ENCODE data around the gene PAIP2.
"Not testable (repeated sequence)": the region's sequence is repeated elsewhere in the genome, so short reads cannot be mapped to it uniquely, and the experiment has no call there.

PAIP2 gene

DNA sequence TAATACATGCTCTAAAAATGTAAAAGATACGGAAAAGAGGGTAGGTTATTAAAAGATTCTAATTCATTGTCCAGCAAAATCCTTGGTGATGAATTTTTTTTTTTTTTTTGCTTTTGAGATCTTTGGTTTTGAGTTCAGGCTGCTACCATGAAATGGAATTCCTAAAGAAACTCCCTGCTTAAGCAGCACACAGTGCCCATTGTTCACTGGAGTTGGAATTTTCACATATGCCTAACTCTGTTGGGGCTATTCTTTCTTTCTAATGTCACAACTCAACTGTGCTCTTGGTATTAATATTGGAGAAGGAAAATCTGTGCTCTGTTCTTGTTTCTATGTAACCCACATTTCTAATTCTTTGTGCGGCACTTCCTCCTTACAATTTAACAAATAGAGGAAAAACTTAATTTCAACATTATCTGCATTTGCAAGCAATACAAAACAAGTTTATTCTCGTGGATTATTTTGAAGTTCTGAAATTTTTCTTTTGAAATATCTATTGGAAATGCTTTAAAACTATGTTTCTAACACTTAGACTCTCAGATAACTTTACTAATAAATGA lies 26.5 kb upstream of the PAIP2 start:
- no peak for DNase-seq (ENCODE audit: low spot score)

DNA sequence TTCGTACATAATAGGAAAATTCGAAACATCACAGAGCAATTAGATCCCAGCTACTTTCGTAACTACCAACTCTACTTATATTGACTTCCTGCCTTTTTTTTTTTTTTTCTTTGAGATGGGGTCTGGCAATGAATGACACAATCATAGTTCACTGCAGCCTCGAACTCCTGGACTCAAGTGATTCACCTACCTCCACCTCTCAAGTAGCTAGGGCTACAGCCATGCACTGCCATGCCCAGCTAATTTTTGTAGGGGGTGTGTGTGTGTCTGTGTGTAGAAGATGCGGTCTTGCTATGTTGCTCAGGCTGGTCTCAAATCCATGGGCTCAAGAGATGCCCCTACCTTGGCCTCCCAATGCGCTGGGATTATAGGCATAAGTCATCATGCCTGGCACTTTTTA lies 5.8 kb upstream of the PAIP2 start:
- DNase-seq (ENCODE audit: low spot score), result no peak

DNA sequence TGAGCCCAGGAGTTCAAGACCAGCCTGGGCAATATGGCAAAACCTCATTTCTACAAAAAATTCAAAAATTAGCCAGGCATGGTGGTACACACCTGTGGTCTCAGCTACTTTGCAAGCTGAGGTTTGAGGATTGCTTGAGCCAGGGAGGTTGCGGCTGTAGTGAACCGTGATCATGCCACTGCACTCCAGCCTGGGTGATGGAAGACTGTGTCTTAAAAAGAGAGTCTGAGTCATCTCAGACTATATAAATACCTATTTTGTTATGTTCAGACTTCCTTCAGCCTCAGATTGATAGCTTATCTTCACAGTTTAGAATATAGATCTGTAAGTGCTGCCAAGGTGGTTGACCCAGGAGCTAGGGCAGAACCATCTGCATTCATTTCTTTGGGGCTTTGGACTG lies 1.6 kb upstream of the PAIP2 start:
- no peak for DNase-seq (ENCODE audit: low spot score)

DNA sequence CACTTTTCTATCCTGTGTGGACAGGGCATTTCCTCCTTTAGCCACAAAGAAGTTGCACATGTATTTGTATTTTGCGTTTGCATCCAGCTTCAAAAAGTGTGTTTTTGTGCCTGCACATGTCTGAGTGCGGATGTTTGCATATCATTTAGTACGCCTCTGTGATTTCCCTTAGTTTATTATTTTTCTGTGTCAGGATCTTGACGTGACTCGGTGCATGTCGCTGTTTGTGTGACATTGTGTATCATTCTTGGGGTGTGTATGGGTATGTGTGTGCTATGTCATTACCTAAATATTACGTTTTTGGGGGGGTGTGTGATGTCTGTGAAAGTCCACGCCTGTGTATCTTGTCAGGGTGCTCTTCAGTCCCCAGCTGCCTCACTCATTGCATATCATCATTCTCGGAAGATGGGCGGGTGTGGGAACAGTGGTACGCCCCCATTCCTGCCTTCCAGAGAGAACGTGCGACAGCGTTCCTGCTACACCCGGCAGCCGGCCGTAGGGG lies 416 bp upstream of the PAIP2 start:
- no peak for DNase-seq (ENCODE audit: low spot score)

DNA sequence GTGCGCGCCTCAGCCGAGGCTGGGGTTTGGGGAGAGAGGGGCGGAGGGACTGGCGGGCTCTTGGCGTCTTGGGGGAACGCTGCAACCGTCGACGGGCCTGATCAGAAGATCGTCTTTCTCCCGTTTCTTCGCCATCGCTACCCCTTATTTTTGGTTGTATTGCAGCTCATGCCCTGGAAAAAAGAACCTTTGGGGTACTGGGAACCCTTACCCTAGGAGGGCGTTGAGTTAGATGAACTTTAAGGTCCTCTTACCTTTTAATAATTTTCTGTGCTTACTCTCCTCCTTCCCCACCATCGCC lies 719 bp downstream of the PAIP2 start:
- DNase-seq (ENCODE audit: low spot score), result no peak

DNA sequence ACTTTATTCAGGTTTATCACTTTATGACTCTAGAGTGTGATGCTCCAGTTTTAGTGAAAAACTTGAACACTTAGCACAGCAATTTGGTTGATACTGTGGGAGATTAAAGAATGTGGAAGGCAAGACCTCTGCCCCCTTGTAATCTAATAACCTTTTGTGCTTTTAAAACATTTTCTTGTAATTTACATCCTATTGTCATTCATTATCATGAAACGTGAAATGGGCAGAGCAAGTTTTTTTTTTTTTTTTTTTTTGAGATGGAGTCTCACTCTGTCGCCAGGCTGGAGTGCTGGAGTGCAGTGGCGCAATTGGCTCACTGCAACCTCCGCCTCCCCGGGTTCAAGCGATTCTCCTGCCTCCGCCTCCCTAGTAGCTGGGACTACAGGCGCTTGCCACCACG lies 1.8 kb downstream of the PAIP2 start:
- no peak for DNase-seq (ENCODE audit: low spot score)

DNA sequence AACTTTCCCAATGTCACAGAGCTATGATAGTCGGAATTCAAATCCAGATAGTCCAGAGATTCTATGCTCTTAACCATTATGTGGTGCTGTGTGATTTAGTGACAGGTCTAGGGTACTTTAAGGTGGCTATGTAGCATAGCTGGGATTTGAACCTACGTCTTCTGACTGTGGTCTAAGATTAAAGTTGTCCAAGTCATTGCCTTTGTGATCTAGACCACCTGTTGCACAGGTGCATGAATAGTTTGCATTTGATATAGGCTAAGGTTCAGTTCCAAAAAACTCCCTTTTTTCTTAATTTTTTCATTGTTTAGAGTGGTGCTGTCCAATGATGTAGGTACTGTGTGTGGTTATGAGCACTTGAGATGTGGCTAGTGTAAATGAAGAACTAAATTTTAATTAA lies 2.5 kb downstream of the PAIP2 start:
- no peak for DNase-seq (ENCODE audit: low spot score)

DNA sequence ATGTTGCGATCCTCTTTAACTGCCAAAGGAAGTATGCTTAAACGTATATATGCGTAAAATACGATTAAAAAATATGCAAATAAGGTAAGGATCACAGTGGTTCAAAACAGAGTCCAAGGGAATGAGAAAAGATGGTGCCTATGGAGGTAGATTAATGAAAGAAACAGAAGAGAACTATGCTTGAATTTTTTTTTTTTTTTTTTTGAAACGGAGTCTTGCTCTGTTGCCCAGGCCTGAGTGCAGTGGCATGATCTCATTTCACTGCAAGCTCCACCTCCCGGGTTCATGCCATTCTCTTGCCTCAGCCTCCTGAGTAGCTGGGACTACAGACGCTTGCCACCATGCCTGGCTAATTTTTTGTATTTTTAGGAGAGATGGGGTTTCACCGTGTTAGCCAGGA lies 3.8 kb downstream of the PAIP2 start:
- DNase-seq (ENCODE audit: low spot score), result not testable (repeated sequence)

DNA sequence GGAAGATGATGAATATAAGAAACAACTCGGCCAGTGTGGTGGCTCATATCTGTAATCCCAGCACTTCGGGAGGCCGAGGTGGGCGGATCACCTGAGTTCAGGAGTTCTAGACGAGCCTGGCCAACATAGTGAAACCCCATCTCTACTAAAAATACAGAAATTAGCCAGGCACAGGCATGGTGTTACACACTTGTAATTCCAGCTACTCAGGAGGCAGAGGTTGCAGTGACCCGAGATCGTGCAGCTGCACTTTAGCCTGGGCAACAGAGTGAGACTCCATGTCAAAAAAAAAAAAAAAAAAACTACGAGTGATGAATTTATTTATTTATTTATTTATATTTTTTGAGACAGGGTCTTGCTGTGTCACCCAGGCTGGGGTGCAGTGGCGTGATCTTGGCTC lies 6.2 kb downstream of the PAIP2 start:
- not testable (repeated sequence) for DNase-seq (ENCODE audit: low spot score)

DNA sequence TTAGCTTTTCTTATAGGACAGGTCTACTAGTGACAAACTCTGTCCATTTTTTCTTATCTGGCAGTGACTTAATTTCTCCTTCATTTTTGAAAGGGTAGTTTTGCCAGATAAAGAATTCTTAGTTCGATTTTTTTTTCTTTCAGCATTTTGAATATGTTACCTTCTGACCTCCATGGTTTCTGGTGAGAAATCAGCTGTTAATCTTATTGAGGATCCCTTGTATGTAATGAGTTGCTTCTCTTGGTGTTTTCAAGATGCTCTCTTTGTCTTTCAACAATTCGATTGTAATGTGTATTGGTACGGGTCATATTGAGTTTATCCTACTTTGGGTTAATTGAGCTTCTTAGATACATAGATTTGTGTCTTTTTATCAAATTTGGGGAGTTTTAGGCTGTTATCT lies 12.5 kb downstream of the PAIP2 start:
- no peak for DNase-seq (ENCODE audit: low spot score)

DNA sequence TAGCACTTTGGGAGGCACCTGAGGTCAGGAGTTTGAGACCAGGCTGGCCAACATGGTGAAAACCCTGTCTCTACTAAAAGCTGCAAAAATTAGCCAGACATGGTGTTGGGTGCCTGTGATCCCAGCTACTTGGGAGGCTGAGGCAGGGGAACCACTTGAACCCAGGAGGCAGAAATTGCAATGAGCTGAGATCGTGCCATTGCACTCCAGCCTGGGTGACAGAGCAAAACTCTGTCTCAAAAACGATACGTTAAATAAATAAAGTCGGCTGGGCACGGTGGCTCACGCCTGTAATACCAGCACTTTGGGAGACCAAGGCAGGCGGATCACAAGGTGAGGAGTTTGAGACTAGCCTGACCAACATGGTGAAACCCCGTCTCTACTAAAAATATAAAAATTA lies 14.2 kb downstream of the PAIP2 start:
- not testable (repeated sequence) for DNase-seq (ENCODE audit: low spot score)

DNA sequence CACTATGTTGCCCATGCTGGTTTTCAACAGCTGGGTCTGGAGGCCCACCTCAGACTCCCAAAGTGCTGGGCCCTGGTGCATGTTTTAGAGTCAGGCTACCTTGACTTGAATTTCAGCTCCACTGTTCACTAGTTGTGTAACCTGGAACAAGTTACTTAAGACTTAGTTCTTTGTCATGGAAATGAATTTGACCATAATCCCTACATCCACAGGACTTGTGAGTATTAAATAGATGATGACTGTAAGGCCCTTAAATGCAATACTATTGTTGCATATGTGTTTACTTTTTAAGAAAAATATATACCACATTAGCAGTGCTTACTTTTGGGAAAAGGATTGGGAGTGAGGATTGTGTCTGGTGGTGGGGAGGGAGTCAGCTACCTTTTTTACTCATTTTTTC lies 16.4 kb downstream of the PAIP2 start:
- no peak for DNase-seq (ENCODE audit: low spot score)

DNA sequence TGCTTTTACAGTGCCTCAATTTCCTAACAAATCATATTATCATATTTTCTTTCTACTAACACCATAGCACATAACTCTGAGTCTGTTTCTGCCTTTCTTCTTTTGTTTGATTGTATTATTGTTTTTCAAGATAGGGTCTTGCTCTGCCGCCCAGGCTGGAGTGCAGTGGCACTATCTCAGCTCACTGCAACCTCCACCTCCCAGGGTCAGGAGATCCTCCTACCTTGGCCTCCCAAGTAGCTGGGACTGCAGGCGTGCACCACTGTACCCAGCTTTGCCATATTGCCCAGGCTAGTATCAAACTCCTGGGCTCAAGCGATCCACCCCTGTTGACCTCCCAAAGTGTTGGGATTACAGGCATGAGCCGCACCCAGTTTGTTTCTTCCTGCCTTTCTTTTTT lies 18.7 kb downstream of the PAIP2 start:
- DNase-seq (ENCODE audit: low spot score), result no peak

DNA sequence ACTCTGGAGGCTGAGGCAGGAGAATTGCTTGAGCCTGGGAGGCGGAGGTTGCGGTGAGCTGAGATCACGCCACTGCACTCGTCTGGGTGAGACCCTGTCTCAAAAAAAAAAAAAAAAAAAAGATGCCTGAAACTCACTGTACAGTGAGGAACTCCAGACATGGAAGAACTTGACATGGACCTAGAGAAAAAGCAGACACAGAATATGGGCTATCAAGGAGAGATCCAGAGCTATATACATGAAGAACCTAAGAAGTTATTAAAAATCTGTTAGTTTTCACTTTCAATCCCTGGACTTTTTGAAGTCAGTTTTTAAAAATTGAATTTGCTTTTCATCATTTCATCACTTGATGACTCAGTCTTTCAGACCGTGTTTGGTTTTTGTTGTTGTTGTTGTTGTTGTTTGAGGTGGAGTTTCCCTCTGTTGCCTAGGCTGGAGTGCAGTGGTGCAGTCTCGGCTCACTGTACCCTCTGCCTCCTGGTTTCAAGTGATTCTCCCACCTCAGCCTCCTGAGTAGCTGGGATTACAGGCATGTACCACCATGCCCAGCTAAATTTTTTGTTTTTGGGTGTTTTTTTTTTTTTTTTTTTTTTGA lies 20.3 kb downstream of the PAIP2 start:
- DNase-seq (ENCODE audit: low spot score), result no peak

DNA sequence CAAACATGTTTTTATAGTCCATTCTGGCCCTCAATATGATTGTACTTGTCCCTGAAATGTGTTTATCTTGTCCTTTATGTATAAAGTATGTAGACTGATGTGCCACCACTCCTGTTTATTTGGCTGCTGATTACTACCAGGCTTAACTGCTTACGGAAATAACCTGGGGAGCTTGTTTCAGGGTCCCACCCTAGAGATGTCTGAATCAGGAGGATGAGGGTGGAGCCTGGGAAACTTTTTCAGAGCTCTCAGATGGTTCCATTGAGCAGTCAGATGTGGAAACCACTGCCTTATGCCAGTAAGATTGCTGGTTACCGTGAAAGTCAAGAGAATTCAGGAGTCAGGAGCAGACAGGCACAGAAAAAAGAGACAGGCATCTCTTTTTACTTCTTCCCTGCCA lies 22.3 kb downstream of the PAIP2 start:
- no peak for DNase-seq (ENCODE audit: low spot score)

DNA sequence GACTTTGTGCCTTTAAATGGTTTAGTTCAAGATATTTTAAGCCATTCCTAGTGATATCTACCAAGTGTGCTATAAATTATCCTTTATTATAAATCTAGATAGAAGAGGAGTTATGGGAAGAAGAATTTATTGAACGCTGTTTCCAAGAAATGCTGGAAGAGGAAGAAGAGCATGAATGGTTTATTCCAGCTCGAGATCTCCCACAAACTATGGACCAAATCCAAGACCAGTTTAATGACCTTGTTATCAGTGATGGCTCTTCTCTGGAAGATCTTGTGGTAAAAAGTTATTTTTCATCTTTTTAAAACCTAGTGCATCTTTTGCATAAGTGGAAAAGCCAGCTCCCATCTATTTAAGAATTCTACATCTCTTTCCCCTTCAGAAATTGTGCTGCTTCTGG lies 22.8 kb downstream of the PAIP2 start:
- DNase-seq (ENCODE audit: low spot score), result no peak

DNA sequence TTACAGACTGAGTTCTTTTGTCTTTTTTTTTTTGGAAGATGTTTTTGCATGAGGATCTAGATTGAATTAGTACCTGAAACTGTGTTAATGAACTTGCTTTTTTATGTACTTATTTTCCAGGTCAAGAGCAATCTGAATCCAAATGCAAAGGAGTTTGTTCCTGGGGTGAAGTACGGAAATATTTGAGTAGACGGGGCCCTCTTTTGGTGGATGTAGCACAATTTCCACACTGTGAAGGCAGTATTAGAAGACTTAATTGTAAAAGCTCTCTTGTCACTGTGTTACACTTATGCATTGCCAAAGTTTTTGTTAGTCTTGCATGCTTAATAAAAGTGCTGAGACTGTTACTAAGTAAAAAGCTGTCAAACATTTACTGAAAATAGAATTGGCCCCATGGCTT lies 27.0 kb downstream of the PAIP2 start:
- DNase-seq (ENCODE audit: low spot score), result no peak

DNA sequence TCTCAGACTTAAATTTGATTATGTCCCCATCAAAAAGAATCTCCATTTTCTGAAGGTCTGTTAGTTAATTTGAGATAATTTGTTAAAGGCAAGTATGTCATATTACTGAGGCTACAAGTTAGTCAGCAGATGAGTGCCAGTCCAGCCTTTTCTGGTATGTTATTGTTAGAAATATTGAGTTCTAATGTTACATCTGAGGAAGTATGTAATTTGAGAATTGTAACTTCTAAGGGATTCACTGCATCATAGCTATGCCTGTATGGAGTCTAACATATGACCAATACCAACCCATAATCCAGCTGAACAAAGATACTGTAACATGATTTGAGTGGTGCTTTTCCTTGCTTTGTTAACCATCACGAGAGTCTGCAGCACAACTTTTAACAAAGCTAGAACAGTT lies 27.5 kb downstream of the PAIP2 start:
- no peak for DNase-seq (ENCODE audit: low spot score)

DNA sequence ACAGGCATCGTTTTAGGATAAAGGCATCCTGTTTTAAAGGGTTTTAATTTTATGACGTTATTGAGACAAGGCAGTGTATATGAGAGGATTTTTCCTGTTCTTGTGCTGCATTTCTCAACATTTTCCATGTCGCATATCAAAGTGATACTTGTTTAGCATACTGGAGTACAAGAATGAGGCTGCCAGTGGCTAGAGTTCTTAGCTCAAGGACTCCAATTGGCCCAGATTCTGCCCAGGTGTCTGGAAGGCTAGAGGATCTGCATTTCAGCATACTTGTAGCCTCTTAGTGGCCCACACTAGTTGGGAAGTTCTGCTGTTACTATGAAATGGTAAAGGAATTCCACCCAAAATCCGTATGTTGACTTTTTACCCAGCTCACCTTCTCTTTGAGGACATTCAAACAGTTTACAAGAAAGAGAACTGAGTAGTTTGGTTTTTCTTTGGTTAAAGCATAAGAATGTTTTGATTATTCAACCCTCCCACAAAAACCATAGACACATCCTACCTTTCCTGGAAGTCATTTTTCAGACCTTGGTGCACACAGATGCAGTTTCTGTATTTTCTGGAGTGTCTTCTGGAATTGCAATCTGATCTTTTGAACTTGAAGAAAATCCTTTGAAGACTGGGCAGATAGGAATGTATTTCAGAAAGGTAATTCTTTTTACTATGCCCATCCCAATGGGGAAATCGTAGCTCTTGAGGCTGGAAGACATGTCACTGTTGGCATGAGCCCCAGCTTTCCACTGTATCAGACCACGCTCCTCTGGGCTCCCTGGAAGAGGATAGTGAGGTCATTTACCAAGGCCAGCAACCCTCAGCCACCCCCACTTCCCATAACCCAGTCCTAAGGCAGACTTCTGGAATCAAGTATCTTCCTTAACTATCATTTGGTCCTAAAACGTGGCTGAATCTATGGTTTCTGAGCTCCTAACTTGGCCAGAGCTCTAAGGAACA lies 30.1 kb downstream of the PAIP2 start:
- DNase-seq (ENCODE audit: low spot score), result no peak

DNA sequence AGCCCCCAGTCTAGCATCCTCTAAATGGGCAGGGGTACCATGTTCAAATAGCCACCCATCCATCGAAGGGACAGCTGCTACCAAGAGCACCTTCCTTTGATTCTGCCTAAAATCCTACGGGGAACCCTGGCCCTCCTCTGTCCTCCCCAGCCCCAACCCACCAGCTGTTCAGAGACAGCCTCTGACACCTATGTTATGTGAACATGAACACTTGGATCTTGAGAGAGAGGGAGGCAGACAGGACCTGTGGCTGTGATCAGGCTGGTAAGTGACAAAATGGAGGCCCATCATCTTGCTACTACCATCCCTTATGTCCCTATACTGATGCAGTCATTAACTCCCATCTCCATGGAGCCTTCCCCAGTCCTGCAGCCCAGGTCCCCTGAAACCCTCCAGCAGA lies 33.3 kb downstream of the PAIP2 start:
- DNase-seq (ENCODE audit: low spot score), result no peak

DNA sequence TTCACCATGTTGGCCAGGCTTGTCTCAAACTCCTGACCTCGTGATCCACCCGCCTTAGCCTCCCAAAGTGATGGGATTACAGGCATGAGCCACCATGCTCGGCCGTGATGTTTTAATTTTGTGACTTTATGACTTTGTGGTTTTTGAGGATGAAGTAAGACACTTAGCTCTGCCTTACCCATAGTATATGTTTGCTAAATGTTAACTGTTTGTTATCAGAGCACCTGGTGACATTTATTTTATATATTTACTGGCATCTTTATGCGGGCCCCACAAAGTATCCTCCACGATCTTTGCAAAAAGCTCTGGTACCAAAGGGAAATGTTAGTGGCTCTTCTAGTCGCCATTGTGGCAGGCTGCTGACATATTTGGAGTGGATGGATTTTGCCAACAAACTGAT lies 34.7 kb downstream of the PAIP2 start:
- DNase-seq (ENCODE audit: low spot score), result no peak

DNA sequence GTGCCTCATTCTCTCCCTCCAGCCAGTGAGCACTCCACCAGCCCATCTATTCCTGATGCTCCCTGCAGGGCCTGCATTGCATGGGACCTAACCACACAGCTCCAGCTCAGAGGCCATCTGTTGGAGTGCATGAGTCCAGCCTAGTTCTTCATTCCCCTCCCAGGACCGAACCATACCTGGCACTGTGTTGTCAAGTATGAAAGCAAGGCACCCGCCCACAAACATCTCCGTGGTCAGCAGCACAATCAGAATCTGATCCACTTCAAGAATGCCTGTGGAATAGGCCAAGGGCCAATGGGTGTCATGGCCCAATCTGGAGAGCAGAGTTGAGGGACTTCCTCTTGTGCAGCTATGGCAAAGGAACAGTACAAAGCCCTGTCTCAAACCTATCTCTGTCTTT lies 35.6 kb downstream of the PAIP2 start:
- no peak for DNase-seq (ENCODE audit: low spot score)

DNA sequence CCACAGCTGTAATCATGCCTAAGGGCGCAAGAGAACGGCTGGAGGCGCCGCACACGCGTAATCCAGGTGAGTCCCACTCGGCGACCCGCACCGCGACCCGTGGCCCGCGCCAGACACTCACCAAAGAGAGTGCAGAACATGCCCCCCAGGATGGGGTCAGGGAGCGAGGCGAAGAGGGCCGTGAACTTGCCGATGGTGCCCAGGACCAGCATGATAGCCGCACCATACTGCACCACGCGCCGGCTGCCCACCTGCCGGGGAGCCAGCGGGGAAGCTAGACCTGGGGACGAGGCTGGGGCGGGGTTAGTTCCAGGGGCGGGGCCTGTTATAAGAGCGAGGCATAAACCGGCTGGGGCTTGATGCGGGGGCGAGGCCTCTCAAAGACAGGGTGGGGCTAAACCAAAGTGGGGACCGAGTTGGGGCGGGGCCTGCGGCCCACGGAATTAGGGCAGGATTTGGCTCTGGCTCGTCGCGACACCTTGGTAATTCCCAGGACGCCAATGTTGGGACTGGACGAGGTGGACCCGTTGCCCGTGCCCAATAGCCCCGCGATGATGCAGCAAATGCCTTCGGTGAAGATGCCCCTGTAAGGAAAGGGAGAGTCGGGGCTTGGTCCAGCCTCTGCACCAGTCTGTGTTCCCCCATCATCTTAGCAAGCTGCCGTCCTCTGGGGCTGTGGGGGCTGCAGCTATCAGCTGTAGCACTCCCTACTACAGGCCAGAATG lies 36.6 kb downstream of the PAIP2 start:
- DNase-seq (ENCODE audit: low spot score), result no peak

All from SW480 (cell line).